Smooth muscle cell of the brain vasculature (primary cell): Measurements from ENCODE around the gene GHR.
"Not testable (repeated sequence)": the region's sequence is repeated elsewhere in the genome, so short reads cannot be mapped to it uniquely, and the experiment has no call there.

ENCODE experiments used
- DNase-seq: peaks from one replicate; pipeline ENCODE4 v3.0.0-alpha.2; 2012; ENCODE audit warnings: low read depth, low spot score

The GHR gene

DNA sequence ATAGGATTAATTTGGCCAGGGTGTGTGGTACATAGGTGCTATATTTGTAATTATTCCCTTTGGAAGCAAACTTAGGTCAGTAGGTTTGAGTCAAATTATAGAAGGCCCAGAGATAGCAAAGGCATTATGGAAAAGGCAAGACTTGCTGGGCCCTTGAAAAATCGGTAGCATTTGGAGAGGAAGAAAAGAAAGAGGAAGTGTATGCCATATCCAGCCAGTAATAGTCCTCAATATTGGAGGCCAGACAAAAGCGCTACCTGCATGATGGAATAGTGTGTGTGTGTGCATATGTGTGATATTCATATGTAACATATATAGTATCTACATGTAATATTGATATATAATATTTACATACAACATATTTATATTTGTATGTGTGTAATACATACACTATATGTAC lies 146.1 kb downstream of the GHR start:
- no peak for DNase-seq

DNA sequence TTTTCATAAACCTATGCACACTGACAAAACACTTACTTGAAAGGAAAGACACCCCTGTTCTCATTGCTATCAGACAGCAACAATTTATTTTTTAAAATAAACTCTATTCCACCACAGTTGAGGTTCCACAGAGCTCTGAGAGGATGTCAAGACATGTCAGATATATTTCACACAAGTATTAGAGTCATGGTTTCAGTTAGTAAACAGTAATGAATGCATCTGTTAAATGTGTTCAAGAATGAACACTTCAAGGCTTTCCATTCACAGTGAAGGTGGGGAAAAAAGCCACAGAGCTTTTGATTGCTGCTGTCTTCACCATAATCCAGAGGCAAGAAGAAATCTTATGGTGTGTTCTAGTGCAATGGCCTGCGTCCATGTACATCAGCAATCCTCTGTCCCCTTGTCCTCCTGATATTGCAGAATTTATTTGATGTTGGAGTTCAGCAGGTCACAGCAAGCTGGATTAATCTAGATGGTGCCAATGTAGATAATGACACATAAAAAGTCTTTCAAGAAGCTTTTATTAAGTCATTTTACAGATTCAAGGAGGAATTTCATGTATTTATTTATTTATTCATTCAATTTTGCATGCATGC lies 146.8 kb downstream of the GHR start:
- no peak for DNase-seq

DNA sequence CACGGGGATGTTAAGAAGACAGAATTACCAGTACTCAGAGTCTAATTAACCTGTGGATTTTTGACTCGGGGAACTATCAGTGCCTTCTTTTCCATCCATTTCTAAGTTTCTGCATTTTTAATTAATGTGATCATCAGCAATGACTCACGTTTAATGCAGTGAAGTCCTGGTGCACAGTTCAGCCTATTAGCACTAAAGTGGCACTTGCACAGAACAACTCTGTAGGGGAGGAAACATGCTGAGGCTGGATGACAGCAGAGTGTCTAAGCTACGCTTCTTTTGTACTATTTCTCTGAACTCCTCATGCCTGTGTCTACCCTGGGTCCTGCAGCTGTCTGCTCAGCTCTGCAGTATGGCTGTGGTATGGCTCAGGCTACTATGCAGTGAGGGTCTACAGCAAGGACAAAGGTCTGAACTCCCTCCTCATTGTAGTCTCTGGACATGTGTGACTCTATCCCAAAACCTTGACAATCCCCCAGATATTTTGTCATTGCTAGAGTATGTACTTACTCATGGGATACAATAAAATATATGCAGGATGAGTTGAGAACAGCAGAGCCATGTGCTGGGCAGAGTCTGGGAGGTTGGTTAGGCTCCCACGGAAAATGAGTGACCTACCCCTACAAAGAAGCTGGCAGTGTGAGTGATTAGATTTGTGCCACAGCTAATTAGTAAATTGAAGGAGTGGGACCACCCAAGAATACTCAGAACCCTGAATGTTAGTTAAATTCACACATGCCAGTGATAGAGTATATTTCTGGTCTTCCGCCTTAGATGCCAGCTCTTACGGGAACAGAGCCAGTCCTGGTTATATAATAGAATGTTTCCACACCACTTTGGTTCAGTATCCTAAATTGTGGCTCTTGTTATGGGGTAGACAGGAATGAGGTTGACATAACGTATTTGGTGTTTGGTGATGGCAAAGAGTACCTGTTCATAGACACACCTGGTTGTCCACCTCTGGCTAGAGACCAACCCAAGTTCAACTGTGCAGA lies 148.0 kb downstream of the GHR start:
- no peak for DNase-seq

DNA sequence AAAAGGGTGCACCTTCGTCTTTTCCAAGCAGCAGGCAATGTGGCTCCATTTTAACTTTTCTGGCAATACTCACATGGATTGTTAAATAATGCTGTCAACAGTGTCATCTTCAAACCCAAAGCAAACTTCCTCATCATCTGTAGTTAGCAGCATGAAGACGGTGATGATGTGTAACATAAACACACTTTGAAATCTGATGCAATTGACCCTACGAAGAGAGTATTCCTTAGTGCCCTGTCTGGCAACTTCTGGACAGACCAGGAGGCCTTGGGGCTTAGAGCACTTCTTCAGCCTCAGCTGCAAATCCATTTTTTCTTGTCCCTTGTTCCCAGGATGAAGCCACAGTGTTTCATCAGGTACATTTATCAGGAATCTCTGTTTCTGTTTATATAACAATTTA lies 149.1 kb downstream of the GHR start:
- no peak for DNase-seq

DNA sequence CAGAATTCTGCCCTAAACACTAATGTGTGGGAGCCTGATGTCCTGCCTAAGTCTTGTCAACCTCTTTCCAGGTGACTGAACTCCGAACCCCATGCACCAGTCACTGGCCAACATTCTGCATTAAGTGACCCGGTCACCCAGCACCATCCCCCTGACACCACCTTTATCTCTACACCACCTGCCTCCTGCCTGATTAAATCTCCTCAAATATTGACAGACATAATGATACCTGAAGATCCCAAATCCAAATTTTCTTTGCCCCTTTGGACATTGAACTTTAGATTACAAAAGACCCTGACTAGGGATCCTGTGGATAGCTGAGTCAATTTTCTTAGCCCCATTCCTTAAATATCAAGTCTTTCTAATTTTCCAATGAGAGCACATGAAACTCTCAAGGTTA lies 150.1 kb downstream of the GHR start:
- no peak for DNase-seq

DNA sequence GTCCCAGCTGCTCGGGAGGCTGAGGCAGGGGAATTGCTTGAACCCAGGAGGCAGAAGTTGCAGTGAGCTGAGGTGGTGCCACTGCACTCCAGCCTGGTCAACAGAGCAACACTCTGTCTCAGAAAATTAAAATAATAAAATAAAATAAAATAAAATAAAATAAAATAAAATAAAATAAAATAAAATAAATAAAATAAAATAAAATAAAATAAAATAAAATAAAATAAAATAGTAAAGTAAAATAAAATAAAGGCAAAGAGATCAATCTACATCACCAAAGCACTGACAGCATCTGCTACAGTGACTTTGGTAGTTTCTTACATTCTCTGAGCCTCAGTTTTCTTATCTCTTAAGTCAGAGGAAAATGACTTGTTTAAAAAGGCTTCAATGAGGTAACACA lies 152.7 kb downstream of the GHR start:
- not testable (repeated sequence) for DNase-seq

DNA sequence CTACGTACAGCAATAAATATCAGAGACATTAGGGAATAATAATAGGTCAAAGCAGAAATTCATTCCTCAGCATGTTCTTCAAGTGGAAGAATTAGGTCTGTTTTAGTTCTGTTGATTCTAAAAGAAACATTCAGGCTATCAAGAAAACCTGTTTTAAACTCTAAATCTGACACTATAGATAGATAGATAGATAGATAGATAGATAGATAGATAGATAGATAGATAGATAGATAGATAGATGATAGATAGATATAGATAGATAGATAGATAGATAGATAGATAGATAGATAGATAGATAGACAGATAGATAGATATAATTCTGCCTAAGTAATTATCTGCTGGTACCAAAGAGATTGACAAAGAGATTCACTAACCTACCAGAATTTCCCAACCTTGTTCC lies 155.7 kb downstream of the GHR start:
- DNase-seq: not testable (repeated sequence)

DNA sequence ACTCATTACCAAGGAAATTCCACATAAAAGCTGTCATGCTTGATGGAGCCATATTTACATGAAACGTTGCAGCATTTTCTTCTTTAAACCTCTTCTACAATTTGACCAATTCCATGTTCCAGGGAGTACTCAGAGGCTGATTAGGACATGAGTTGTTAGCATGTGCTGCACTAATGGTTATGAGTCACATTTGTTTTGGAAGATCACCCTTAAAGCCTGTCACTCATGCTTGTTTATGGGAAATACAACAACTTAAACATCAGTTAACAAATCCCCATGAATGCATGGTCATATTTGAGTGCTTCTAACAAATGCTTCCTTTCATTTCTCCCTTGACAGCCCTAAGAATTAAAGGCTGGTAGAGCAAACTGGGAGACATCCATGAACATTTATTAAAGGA lies 156.1 kb downstream of the GHR start:
- no peak for DNase-seq

DNA sequence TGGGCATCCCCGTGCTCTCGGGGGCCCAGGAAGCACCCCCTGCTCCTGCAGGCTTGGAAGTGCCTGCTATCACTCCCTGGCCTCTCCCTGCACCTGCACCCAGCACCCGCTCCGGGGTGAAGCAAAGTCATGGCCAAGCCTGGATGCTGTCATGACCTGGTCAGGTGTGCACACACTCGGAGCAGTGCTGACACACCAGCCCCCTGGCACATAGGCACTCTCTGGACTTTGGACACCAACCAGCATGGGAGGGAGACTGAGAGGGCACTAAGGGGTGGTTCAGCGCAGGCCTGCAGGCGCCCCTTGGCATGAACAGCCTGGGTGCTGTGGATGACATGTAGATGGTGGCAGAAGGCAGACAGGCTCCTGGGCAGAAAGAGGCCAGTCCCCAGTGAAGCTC lies 158.6 kb downstream of the GHR start:
- DNase-seq: no peak

DNA sequence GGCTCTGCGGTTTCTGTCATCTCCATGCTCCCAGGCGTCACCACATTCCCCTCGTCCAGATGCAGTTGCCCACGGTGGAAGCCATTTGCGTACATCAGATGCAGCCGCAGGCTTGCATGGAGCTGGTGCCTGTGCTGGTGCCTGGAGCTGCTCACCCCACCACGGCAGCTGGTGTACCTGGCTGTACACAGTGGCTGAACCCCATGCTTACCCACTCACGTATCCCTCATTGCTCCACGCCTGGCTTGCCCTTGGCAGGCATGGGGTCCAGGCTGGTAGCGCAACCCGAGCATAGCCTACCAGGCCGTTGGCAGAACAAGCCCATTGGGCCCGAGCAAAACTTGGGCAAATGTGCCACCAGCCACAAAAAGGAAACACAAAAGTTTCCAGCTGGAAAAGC lies 159.5 kb downstream of the GHR start:
- no peak for DNase-seq

DNA sequence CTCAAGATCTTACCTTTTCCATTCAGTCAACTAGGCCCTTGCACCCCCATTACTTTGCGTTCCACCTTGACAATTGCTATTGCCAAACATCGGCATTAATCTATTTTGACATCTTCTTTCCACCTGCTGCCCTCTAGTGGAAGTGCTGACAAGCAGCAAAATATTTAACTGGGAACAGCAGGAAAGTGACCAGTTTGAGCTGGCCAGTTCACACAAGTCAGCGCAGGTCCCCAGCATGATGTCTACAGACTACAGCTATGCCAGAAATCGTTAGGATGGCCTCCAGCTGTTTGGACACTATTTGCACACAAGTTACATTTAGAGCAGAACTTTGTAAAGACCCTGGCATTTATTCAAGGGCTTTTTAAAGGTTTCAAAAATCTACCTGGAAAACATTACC lies 160.1 kb downstream of the GHR start:
- DNase-seq: peak; percentile 33

DNA sequence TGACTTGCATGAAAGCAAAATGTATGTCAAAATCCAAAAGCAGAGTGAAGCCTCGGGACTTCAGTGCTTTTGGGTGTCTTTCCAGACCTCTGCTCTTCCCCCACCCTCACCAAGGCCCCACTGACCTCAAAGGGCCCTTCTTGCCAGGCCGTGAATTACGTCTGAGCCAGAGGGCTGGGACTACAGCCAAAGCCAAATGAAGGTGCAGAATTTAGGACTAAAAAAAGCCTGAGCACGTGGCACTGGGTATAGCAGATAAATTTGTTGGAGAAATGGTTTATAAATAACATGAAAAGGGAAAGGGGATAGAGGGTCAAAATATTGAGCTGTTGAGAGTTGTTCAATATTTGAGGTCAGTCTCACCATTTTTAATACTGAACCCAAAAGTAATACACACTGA lies 163.4 kb downstream of the GHR start:
- DNase-seq: no peak

DNA sequence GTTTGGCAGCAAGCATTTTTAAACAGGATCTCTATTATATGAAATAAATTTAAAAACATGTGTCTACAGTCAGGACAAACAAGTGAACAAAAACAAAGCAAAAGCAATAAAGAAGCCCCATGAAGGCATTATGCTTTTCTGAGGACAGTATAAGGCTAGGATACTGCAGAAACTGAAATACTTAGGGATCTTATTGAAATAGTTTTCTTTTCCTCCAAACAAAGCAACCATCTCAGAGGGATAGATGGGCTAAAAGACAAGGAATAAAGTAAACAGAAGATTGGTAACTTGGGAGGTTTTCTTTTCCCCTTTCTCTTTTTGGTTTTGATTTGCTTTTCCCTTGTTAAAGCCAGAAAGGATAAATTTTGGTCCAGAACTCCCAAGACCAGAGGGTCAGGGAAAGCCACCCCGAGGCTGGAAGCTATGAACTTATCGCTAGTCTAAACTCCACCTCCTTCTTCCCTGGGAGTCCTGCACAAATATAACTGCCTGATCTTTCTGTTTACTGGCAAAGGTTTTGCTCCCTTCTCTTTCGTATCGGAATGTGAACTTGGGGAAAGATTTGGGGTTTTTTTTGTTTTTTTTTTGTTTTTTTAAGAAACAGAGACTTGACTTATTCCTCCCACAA lies 164.0 kb downstream of the GHR start:
- DNase-seq: no peak

DNA sequence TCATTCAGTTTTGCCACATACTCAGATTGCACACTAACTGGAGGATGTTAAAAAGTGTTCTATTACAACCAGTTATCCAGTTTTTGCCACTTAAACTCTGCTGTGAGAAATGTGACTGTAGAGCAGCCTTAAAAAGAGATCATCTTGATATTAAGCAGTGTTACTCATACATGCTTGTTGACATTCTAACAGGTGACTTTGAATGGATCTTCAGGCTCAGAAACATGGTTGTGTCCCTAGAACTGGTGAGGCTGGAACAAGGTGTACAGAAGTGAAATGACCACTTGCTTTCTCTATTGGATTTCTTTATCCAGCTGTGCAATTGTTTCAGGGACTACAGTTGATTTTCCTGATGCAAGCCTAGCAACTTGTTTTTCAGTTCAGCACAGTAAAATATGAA lies 167.3 kb downstream of the GHR start:
- no peak for DNase-seq

DNA sequence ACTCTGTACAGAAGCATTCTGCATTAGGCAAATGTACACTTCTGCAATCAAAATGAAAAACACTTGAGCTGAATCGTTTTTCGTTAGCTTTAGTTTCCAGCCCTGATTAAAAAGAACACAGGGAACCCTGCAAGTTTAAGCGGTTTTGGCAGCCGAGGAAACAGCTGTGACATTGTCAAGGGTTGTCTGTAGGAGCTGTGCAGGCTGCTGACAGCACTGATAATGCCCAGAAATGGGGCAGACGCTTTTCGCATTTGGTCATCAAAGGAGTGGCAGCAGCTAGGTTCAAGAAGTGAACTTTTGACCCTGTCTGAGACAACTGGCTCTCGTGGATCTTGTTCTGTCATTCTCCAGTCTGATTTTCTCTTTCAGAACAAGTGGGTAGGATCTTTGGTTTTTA lies 167.8 kb downstream of the GHR start:
- DNase-seq: no peak

DNA sequence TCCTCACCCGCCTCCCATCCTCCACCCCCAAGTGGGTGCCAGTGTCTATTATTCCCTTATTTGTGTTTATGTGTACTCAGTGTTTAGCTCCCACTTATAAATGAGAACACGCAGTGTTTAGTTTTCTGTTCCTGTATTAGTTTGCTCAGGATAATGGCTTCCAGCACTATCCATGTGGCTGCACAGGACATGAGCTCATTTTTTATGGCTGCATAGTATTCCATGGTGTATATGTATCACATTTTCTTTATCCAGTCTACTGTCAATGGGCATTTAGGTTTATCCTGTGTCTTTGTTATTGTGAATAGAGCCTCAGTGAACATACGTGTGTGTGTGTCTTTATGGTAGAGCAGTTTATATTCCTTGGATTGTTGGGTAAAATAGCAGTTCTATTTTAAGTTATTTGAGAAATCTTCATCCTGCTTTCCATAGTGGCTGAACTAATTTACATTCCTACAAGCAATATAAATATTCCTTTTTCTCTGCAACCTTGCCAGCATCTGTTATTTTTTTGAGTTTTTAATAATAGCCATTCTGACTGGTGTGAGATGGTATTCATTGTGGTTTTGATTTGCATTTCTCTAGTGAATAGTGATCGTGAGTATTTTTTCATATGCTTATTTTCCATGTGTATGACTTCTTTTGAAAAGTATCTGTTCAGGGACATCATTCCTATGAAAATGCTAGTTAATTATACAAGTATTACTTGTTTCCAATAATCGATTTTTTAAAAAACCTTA lies 169.3 kb downstream of the GHR start:
- no peak for DNase-seq

DNA sequence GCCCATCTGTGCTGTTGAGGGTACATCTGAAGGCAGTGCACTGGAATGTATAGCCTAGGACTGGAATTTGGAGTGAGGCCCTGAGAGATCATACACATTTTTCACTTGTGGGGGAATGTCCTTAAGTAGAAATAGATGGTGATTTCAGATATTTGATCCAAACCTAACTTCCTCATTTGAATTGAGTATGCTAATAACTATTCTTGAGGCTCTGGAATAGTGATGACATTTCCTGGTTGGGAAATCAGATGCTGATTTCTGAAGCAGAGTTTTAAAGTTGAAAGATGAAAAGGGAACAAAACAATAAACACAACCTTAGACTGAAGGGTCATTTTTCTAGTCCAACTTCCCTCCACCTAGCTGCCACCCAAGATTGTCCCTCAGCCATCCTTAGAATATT lies 170.4 kb downstream of the GHR start:
- no peak for DNase-seq

DNA sequence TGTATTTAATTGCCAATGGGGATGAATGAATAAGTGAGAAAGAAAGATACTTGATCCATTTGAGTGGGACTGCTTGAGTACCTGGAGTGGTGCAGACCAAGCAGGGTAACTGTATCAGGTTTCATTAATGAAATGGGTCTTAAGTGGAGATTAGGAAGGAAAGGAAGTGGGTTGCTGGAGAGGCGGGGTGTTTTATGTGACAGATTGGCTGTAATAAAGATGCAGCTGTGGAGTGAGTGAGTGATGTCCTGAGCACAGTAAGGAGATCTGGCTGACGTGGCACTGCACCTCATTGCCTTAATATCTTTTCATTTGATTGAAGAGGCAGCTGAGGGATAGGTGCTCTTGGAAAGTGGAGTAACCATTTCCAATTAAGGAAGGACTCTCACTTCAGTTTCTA lies 172.4 kb downstream of the GHR start:
- no peak for DNase-seq

DNA sequence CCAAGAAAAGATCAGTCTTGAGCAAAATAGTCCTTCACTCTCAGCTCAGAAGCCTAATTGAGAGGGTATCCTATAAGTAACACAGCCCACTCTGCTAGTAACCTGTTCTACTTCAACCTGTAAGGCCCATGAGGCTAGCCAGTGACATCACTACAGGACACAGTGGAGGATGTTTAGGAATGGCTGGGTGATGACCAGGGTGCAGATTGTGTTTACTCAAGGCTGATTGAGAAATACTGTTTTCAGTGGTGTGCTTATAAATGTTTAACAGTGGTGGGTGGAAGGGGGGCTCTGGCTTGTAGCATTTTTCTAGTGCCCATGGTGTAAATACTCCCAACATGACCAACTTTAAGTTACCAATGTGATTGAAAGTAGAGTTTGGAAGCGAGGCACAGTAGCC lies 173.6 kb downstream of the GHR start:
- DNase-seq: no peak

DNA sequence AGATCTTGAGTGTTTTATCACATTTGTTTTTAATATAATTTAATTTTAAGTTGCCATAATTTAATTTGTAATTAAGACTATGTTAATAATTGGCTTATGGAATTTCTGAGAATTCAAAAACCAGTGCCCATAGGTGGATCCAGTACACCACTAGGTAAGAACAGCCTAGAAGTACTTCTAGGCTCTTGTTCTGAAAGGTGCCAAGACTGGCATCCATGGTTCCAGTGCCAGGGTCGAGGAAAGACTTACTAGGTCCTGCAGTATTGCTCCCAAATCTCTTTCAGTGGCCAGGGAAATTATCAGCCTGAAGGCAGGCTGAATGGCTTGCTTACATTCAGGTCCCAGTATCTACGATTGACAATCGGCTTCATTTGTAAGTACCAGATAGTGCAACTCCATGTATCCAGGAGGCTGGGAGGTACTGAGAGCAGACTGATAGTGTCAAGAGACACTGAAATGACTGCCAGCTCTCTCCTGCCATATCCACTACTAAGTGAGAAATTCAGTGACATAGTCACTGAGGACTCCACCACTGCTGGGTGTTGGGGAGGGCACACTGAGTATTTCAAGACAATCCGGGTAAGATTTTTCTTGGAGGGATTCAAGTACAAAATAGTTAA lies 174.2 kb downstream of the GHR start:
- DNase-seq: no peak

DNA sequence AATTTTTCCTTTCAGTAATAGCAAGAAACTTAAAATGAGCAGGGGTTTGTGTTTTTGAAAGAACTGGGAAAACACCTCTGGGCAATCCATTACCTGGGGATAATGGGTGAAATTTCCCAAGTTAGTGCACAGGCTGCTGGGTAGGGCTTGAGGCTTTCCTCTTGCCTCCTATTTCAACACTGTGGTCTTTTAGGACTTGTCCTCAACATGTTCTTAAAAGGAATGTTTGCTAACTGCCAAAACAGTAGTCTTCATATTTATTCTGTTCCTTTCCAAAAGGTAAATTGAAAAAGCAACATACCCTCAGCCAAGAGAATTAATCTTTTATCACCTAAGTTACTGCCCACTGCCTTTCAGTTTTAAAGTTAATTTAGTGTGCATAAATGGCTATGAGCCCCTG lies 175.1 kb downstream of the GHR start:
- no peak for DNase-seq

DNA sequence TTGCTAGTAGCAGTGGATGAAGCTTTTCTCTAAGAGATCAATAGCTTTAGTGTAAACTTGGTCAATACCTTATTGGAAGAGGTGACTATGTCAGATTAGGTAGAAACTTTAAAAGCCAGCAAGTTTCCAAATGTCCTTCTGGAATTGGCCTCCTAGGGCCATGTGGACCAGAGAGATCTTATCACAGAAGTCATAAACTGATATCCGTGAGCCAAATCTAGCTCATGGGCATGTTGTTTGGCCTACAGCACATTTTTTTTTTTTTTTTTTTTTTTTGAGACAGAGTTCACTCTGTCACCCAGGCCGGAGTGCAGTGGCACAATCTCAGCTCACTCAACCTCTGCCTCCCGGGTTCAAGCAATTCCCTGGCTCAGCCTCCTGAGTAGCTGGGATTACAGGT lies 175.9 kb downstream of the GHR start:
- no peak for DNase-seq
